Retina (tissue), 1 donor: ENCODE results near the gene RPS3.
"Not testable (repeated sequence)": the region's sequence is repeated elsewhere in the genome, so short reads cannot be mapped to it uniquely, and the experiment has no call there.

Source experiments
- DNase-seq: peaks from one replicate; pipeline ENCODE4 v3.0.0-alpha.2; 2016

The RPS3 gene

DNA sequence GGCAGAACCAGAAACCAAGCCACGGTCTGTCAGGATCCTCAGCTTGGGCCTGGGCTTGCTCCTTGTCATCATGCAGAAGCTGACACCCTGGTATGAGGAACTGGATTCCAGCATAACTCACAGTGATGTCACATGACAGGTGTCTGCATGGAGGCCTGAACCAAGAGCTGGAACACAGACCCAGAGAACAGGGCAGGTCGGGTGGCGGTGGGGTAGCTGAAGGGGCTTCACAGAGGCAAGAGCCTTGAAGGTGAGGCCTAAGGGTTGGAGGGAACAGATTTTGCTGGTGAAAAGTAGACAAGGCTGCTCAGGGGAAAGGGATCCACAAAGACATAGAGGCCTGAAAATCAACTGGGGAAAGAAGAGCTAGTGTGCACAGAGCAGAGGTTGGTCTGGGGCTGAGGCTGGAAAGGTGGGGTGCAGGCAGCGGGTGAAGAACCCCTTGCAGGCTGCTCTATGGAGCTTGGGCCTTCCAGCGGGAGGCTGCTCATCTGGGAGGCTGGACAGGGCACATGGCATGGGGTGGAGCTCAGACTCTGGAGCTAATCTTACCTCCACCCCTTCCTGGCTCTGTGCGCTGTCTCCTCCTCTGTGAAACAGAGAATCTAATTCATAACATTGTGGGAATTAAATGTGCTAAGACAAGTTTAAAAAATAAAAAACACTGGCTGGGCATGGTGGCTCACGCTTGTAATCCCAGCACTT, 18.4 kb upstream of the RPS3 start:
- no peak for DNase-seq

- no peak for DNase-seq
Observed at GRCh38 chr11:75383246-75383645, 16.1 kb upstream of the RPS3 start.

DNA sequence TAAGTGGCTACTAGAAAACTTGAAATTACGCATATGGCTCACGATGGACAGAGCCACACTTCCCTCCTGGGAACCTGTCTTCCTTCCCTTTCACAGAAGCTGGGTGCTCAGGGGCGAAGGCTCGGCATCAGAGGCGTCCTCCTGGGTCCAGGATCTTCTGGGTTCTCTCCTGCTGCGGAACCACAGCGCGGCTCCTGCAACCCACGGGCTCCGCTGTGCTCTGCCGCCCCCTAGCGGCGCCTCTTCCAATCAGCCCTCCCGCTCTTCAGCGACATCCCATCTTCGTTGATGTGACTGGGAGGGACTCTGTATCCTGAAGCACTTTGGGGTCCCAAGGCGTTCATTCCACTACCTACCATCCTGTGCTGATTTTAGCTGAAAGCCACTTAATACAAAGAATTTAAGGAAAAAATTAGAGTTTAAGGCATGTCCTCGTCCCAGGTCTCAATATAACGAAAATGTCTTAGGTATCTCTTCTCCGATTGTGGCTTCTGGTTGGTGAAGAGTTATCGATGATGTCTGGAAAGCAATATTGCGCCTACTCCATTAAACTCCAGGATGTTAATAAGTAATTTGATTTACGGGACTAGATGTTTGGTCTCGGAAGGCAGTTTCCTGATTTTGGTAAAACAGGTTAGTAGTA, 14.8 kb upstream of the RPS3 start:
- peak; percentile 87 for DNase-seq

GRCh38 chr11:75386942-75387630, 12.2 kb upstream of the RPS3 start:
- no peak for DNase-seq

DNA sequence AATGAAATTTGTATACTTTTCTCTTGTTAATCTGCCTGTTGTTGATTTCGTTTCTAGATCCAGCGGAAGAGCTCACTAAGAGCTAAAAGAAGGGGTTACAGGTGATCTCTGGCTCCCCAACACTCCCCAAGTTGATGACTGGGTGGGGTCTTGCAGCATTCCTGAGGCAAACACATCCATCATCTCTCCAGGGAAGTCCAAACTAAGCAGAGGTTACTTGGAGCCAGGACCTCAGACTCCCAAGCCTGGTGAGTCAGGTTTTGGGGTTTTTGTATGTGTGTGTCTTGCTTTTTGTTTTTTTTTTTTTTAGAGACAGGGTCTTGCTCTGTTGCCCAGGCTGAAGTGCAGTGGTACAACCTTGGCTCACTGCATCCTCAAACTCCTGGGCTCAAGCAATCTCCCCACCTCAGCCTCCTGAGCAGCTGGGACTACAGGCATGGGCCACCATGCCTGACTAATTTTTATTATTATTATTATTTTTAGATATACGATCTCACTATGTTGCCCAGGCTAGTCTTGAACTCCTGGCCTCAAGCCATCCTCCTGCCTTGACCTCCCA, 11.5 kb upstream of the RPS3 start:
- DNase-seq, result no peak

GRCh38 chr11:75388386-75389275, 10.7 kb upstream of the RPS3 start:
- DNase-seq, result peak; percentile 82

GRCh38 chr11:75389276-75389605, 10.1 kb upstream of the RPS3 start:
- no peak for DNase-seq

DNA sequence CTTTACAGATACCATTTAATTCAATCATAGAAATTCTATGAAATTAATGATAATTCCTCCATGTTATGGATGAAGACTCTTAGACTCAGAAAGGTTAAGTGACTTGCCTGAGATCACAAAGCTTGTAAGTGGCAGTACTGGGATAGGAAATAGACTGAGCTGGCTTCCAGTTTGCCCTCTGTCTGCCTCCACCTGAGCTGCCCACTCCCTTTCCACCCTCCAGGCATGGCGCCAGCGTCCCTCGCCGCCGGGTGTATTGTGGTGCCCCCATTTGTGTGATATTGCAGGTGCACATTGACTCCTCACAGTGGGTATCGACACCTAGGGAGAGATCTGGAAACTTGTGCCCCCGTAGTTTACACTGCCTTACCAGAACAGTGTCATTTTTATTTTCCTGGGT, 9.4 kb upstream of the RPS3 start:
- no peak for DNase-seq

GRCh38 chr11:75394085-75394840, 5.1 kb upstream of the RPS3 start:
- DNase-seq, result no peak

GRCh38 chr11:75398906-75399305, 412 bp upstream of the RPS3 start:
- DNase-seq, result no peak

- peak; percentile 45 for DNase-seq
Observed at GRCh38 chr11:75400146-75400865, 988 bp downstream of the RPS3 start.

GRCh38 chr11:75402002-75402773, 2.9 kb downstream of the RPS3 start:
- DNase-seq, result no peak

GRCh38 chr11:75403037-75403436, 3.7 kb downstream of the RPS3 start:
- no peak for DNase-seq

DNA sequence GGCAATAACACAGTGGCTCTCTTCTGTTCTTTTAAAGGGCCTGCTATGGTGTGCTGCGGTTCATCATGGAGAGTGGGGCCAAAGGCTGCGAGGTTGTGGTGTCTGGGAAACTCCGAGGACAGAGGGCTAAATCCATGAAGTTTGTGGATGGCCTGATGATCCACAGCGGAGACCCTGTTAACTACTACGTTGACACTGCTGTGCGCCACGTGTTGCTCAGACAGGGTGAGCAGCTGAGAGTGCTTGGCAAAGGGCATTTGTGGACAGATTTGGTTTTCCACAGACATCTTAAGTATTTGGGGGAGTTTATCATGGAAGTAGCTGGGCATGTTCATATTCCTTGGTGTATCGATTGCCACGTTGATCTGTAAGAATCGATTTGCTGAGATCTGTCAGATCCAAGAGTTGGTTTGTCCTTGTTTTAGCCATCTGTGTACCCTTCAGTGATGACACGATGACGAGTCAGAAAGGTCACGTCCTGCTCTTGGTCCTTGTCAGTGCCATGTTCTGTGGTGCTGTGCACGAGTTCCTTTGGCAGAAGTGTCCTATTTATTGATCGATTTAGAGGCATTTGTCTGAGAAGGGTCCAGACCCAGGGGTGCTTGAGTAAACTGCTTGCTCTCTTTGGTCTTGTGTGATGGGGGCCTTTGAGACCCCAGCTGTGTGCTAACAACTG, 4.8 kb downstream of the RPS3 start:
- no peak for DNase-seq

GRCh38 chr11:75406338-75406777, 7.0 kb downstream of the RPS3 start:
- no peak for DNase-seq

GRCh38 chr11:75408957-75409219, 9.6 kb downstream of the RPS3 start:
- no peak for DNase-seq

- not testable (repeated sequence) for DNase-seq
Observed at GRCh38 chr11:75409971-75410370, 10.7 kb downstream of the RPS3 start.

GRCh38 chr11:75413146-75413545, 13.8 kb downstream of the RPS3 start:
- not testable (repeated sequence) for DNase-seq

- no peak for DNase-seq
Observed at GRCh38 chr11:75413864-75414263, 14.5 kb downstream of the RPS3 start.
